HCT116 (cell line): Measurements from ENCODE around the gene UNC5C.

Experiments used
- ATF3 ChIP-seq: IDR thresholded peaks from 2 replicates; pipeline ENCODE4 v1.6.1; 2012
- CBX3 ChIP-seq: IDR thresholded peaks from 2 replicates; pipeline ENCODE4 v1.6.1; 2012; ENCODE audit warnings: low read depth
- CTCF ChIP-seq, 3 experiments: fragments of 200-600 bp in 1 of 3; sonication (generic) in 1 of 3; IDR thresholded peaks in 2 of 3; conservative IDR thresholded peaks in 1 of 3; 2 replicates each; pipeline ENCODE4 v1.5.1; 2012 to 2017; ENCODE audit warnings: low read depth in 2 of 3, low read length in 2 of 3, antibody characterized with exemption in 1 of 3, borderline replicate concordance in 1 of 3, control low read depth in 1 of 3, mild to moderate bottlenecking in 1 of 3, mixed read lengths in 1 of 3, mixed run types in 1 of 3, moderate library complexity in 1 of 3; ENCODE audit not compliant: insufficient read depth in 1 of 3
- EZH2 ChIP-seq: fragments of 200-600 bp; sonication (generic); IDR thresholded peaks from 2 replicates; pipeline ENCODE4 v1.6.1; 2017; ENCODE audit warnings: antibody characterized with exemption, mixed run types
- POLR2A ChIP-seq: IDR thresholded peaks from 2 replicates; pipeline ENCODE4 v1.7.0; 2011; ENCODE audit warnings: borderline replicate concordance; ENCODE audit not compliant: insufficient read depth, insufficient read length; ENCODE audit errors: extremely low read depth
- POLR2AphosphoS5 ChIP-seq: IDR thresholded peaks from 2 replicates; pipeline ENCODE4 v1.6.1; 2011; ENCODE audit warnings: mild to moderate bottlenecking, low read depth, low read length, moderate library complexity

- TF ChIP-seq EZH2 (no peak), CTCF (IDR thresholded peaks at IDR 0.05 in 2 of 3, conservative IDR thresholded peaks at IDR 0.05 in 1 of 3; ENCODE audit: borderline replicate concordance in 1 of 3, insufficient read depth in 1 of 3, low read depth in 2 of 3, low read length in 2 of 3) (no peak), POLR2AphosphoS5 (no peak), POLR2A (no peak), CBX3 (no peak), ATF3 (no peak)
Measured at GRCh38 chr4:95348418-95348817, 200.4 kb downstream of the UNC5C start.
